Esophagus mucosa (tissue), 1 donor: Measurements from ENCODE around the gene DYNLRB1. TPM values are rescaled to one million over a fixed set of nuclear protein-coding genes. Genes with fewer than 3 reads are reported as not detected.
A peak's percentile ranks its signal among the peaks of the same experiment; 100 is the strongest.
"Not testable (repeated sequence)": the region's sequence is repeated elsewhere in the genome, so short reads cannot be mapped to it uniquely, and the experiment has no call there.

Experiments
- ATAC-seq: fragments of 200-7000 bp; cut with Tn5 transposase; one replicate; pipeline ENCODE4 v1.9.1; 2020
- total RNA-seq: library from RNA; stranded (reverse); gene quantifications from one replicate; pipeline ENCODE4 v1.2.4, GENCODE V29; 2023
- donor health status: DM: yes; HTN: yes; CAD: no.

Gene DYNLRB1
- total RNA-seq, 1 donor from 2014 or later = 80.7 TPM

GRCh38 chr20:34512266-34512954, 3.8 kb upstream of the DYNLRB1 start:
- no peak for ATAC-seq

GRCh38 chr20:34512955-34513419, 3.2 kb upstream of the DYNLRB1 start:
- no peak for ATAC-seq

- ATAC-seq = not testable (repeated sequence)
Observed at GRCh38 chr20:34514034-34514433, 2.2 kb upstream of the DYNLRB1 start.

- no peak for ATAC-seq
Observed at GRCh38 chr20:34514897-34515483, 1.2 kb upstream of the DYNLRB1 start.

- peak; percentile 84 for ATAC-seq
Observed at GRCh38 chr20:34515484-34516246, 557 bp upstream of the DYNLRB1 start.

- ATAC-seq = no peak
Observed at GRCh38 chr20:34517114-34517505, 888 bp downstream of the DYNLRB1 start.

GRCh38 chr20:34518863-34519262, 2.6 kb downstream of the DYNLRB1 start:
- ATAC-seq = not testable (repeated sequence)

GRCh38 chr20:34519841-34520240, 3.6 kb downstream of the DYNLRB1 start:
- not testable (repeated sequence) for ATAC-seq

- ATAC-seq = peak; percentile 14
Observed at GRCh38 chr20:34522969-34523871, 7.0 kb downstream of the DYNLRB1 start.

GRCh38 chr20:34524426-34524825, 8.2 kb downstream of the DYNLRB1 start:
- no peak for ATAC-seq

GRCh38 chr20:34525342-34525708, 9.1 kb downstream of the DYNLRB1 start:
- no peak for ATAC-seq

- peak; percentile 90 for ATAC-seq
Observed at GRCh38 chr20:34525709-34526416, 9.6 kb downstream of the DYNLRB1 start.

GRCh38 chr20:34526466-34526865, 10.2 kb downstream of the DYNLRB1 start:
- ATAC-seq = no peak

GRCh38 chr20:34527016-34527415, 10.8 kb downstream of the DYNLRB1 start:
- no peak for ATAC-seq

- ATAC-seq = no peak
Observed at GRCh38 chr20:34528921-34529297, 12.7 kb downstream of the DYNLRB1 start.

- no peak for ATAC-seq
Observed at GRCh38 chr20:34529742-34530141, 13.5 kb downstream of the DYNLRB1 start.

- ATAC-seq = no peak
Observed at GRCh38 chr20:34530342-34530741, 14.1 kb downstream of the DYNLRB1 start.

GRCh38 chr20:34531608-34532265, 15.5 kb downstream of the DYNLRB1 start:
- no peak for ATAC-seq

- no peak for ATAC-seq
Observed at GRCh38 chr20:34532320-34532719, 16.1 kb downstream of the DYNLRB1 start.

GRCh38 chr20:34532756-34533155, 16.5 kb downstream of the DYNLRB1 start:
- no peak for ATAC-seq
